H9 (cell line): ENCODE data around the gene CDS2. TPM values are rescaled to one million over a fixed set of nuclear protein-coding genes. Genes with fewer than 3 reads are reported as not detected.

Source experiments
- DNase-seq: peaks from one replicate; pipeline ENCODE4 v3.0.0-alpha.2; 2017
- H2AFZ ChIP-seq: one replicate; pipeline ENCODE4 v1.6.1; 2013; ENCODE audit warnings: mild to moderate bottlenecking, low read length, control low read depth, moderate library complexity
- H2AK5ac ChIP-seq: 2 replicates; pipeline ENCODE4 v1.6.1; 2013; ENCODE audit warnings: low read length, control low read depth, mixed read lengths; ENCODE audit not compliant: insufficient read length
- H2BK120ac ChIP-seq: one replicate; pipeline ENCODE4 v1.6.1; 2013; ENCODE audit warnings: low read depth, mild to moderate bottlenecking, low read length, control low read depth, inconsistent platforms; ENCODE audit not compliant: poor library complexity, severe bottlenecking
- H2BK12ac ChIP-seq: 2 replicates; pipeline ENCODE4 v1.6.1; 2013; ENCODE audit warnings: low read length, control low read depth, mixed read lengths, low read depth; ENCODE audit not compliant: insufficient read length
- H2BK15ac ChIP-seq: 2 replicates; pipeline ENCODE4 v1.6.1; 2013; ENCODE audit warnings: low read depth, low read length, control low read depth
- H2BK20ac ChIP-seq: one replicate; pipeline ENCODE4 v1.6.1; 2013; ENCODE audit warnings: low read depth, mild to moderate bottlenecking, low read length, control low read depth, inconsistent platforms; ENCODE audit not compliant: poor library complexity, severe bottlenecking
- H2BK5ac ChIP-seq: 2 replicates; pipeline ENCODE4 v1.6.1; 2013; ENCODE audit warnings: low read length, control low read depth, mixed read lengths; ENCODE audit not compliant: insufficient read length
- H3K14ac ChIP-seq: 2 replicates; pipeline ENCODE4 v1.6.1; 2013; ENCODE audit warnings: low read length, control low read depth; ENCODE audit not compliant: insufficient read depth
- H3K18ac ChIP-seq: 2 replicates; pipeline ENCODE4 v1.6.1; 2013; ENCODE audit warnings: low read depth, mild to moderate bottlenecking, mixed read lengths, low read length, control low read depth; ENCODE audit not compliant: insufficient read length
- H3K23ac ChIP-seq: 2 replicates; pipeline ENCODE4 v1.6.1; 2013; ENCODE audit warnings: low read length, control low read depth, mixed read lengths, low read depth; ENCODE audit not compliant: insufficient read length
- H3K23me2 ChIP-seq: 2 replicates; pipeline ENCODE4 v1.6.1; 2013; ENCODE audit warnings: low read depth, mild to moderate bottlenecking, mixed read lengths, low read length, control low read depth; ENCODE audit not compliant: insufficient read length, poor library complexity, severe bottlenecking
- H3K27ac ChIP-seq: 2 replicates; pipeline ENCODE4 v1.5.1; 2013; ENCODE audit warnings: low read length, control low read depth, mixed read lengths, low read depth; ENCODE audit not compliant: insufficient read length
- H3K27me3 ChIP-seq: 2 replicates; pipeline ENCODE4 v1.6.1; 2013; ENCODE audit warnings: low read length, control low read depth, inconsistent platforms; ENCODE audit not compliant: insufficient read depth
- H3K4ac ChIP-seq: 2 replicates; pipeline ENCODE4 v1.6.1; 2013; ENCODE audit warnings: low read depth, mild to moderate bottlenecking, control low read depth, inconsistent platforms, low read length, moderate library complexity
- H3K4me1 ChIP-seq: 2 replicates; pipeline ENCODE4 v1.6.1; 2013; ENCODE audit warnings: low read length, control low read depth, inconsistent platforms; ENCODE audit not compliant: insufficient read depth
- H3K4me2 ChIP-seq: 2 replicates; pipeline ENCODE4 v1.6.1; 2013; ENCODE audit warnings: low read length, control low read depth, mixed read lengths; ENCODE audit not compliant: insufficient read length, insufficient read depth
- H3K56ac ChIP-seq: 2 replicates; pipeline ENCODE4 v1.6.1; 2013; ENCODE audit warnings: low read depth, mild to moderate bottlenecking, mixed read lengths, low read length, control low read depth; ENCODE audit not compliant: insufficient read length
- H3K79me1 ChIP-seq: 2 replicates; pipeline ENCODE4 v1.6.1; 2013; ENCODE audit warnings: low read depth, mild to moderate bottlenecking, moderate library complexity, low read length, control low read depth, inconsistent platforms; ENCODE audit not compliant: insufficient read depth, poor library complexity, severe bottlenecking
- H3K79me2 ChIP-seq: 2 replicates; pipeline ENCODE4 v1.6.1; 2013; ENCODE audit warnings: low read length, control low read depth, inconsistent platforms; ENCODE audit not compliant: insufficient read depth
- H3K9ac ChIP-seq: 2 replicates; pipeline ENCODE4 v1.6.1; 2013; ENCODE audit warnings: low read length, control low read depth, mixed read lengths; ENCODE audit not compliant: insufficient read length; ENCODE audit errors: extremely low read depth
- H3K9me3 ChIP-seq: one replicate; pipeline ENCODE4 v1.6.1; 2013; ENCODE audit warnings: low read depth, low read length, inconsistent platforms; ENCODE audit not compliant: control insufficient read depth
- H3T11ph ChIP-seq: one replicate; pipeline ENCODE4 v1.6.1; 2013; ENCODE audit warnings: mild to moderate bottlenecking, low read length, control low read depth, inconsistent platforms
- H4K20me1 ChIP-seq: one replicate; pipeline ENCODE4 v1.6.1; 2013; ENCODE audit not compliant: control insufficient read depth, insufficient read length, insufficient read depth
- H4K5ac ChIP-seq: 2 replicates; pipeline ENCODE4 v1.6.1; 2013; ENCODE audit warnings: low read depth, mild to moderate bottlenecking, mixed read lengths, low read length, control low read depth; ENCODE audit not compliant: insufficient read length
- H4K8ac ChIP-seq: replicated peaks from 2 replicates; pipeline ENCODE4 v1.6.1; 2013; ENCODE audit warnings: low read length, control low read depth, mixed read lengths, low read depth; ENCODE audit not compliant: insufficient read length
- H4K91ac ChIP-seq: 2 replicates; pipeline ENCODE4 v1.6.1; 2013; ENCODE audit warnings: low read depth, mild to moderate bottlenecking, moderate library complexity, mixed read lengths, low read length, control low read depth; ENCODE audit not compliant: insufficient read length
- H3K27ac Mint-ChIP-seq, 3 experiments: 2 replicates in 2 of 3; 3 replicates in 1 of 3; pipeline ENCODE4 v1.8.0; 2020 to 2021; ENCODE audit warnings: mixed read lengths in 3 of 3, mild to moderate bottlenecking in 1 of 3, moderate library complexity in 1 of 3
- H3K27me3 Mint-ChIP-seq: 2 replicates; pipeline ENCODE4 v1.8.0; 2021; ENCODE audit warnings: low read depth, mild to moderate bottlenecking, moderate library complexity, mixed read lengths
- H3K36me3 Mint-ChIP-seq, 3 experiments: 2 replicates in 2 of 3; 3 replicates in 1 of 3; pipeline ENCODE4 v1.8.0; 2020 to 2021; ENCODE audit warnings: low read depth in 3 of 3, mixed read lengths in 3 of 3; ENCODE audit not compliant: insufficient read depth in 1 of 3
- H3K4me1 Mint-ChIP-seq, 2 experiments: 2 replicates each; pipeline ENCODE4 v1.8.0; 2020; ENCODE audit warnings: mixed read lengths in 2 of 2
- H3K4me3 Mint-ChIP-seq, 2 experiments: 2 replicates in 1 of 2; 3 replicates in 1 of 2; pipeline ENCODE4 v1.8.0; 2020 to 2021; ENCODE audit warnings: mild to moderate bottlenecking in 2 of 2, mixed read lengths in 2 of 2, moderate library complexity in 1 of 2
- H3K9me3 Mint-ChIP-seq, 2 experiments: 2 replicates in 1 of 2; 3 replicates in 1 of 2; pipeline ENCODE4 v1.8.0; 2020; ENCODE audit warnings: mild to moderate bottlenecking in 2 of 2, mixed read lengths in 2 of 2, moderate library complexity in 1 of 2
- WGBS: extraction: QIAGEN DNeasy Blood & Tissue Kit; methylation state at CpG from one replicate; pipeline ENCODE4 v1.1.7; 2013; ENCODE audit warnings: missing lambda C conversion rate, low lambda C conversion rate, mixed read lengths; ENCODE audit not compliant: insufficient read length; ENCODE audit errors: extremely low coverage; 5-methylcytosine and 5-hydroxymethylcytosine counted together
- total RNA-seq: library from RNA; stranded (reverse); gene quantifications from 2 replicates; pipeline ENCODE4 v1.2.1, GENCODE V29; 2021
- TF ChIP-seq, protein P1 (sequence below): fragments of 200-600 bp; sonication (generic); conservative IDR thresholded peaks from 3 replicates; pipeline ENCODE4 v1.8.0; 2021; ENCODE audit warnings: antibody characterized with exemption, mild to moderate bottlenecking

CDS2 gene
- total RNA-seq, 1 experiment from 2014 or later, result 63.2 TPM

DNA sequence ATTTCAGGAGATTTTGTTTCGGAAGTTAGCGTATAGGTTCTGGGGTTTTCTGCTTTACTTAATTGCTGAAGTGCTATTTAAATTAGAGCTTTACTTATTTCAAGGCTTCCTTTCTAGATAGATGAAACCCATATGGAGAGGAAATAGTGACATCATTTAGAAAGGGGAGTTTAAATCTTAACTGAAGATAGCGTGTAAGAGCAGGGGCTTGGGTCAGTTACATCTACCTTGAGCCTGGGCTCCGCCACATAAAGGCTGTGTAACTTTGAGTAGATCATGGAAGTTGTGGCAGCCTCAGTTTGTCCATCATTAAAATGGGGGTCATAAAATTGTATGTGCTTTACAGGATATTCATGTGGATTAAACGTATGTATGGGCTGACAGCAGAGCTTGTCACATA lies 4.7 kb downstream of the CDS2 start:
- no peak overlapping the region for H3K9ac ChIP-seq
- Mint-ChIP-seq H3K27me3 (no peaks in the 10 kb centered on the region; the same call in 1 of the 2 replicates), H3K4me3 (no peak overlapping the region), H3K4me1 (peaks cover 19 to 22% of the 10 kb centered on the region in 2 experiments), H3K27ac (peak overlapping the region in 2 of 3 experiments; percentile 54 to 87; a peak in 1 of 7 replicates), H3K36me3 (peaks cover 6 to 9% (median 8%) of the 10 kb centered on the region in 3 experiments), H3K9me3 (no peaks in the 10 kb centered on the region)
- no peak overlapping the region for H2BK12ac ChIP-seq
- H3K18ac ChIP-seq, result no peak overlapping the region
- H2AFZ ChIP-seq, result no peak overlapping the region
- no peak overlapping the region for H2BK20ac ChIP-seq
- H2AK5ac ChIP-seq, result no peak overlapping the region
- peaks cover 11% of the 10 kb centered on the region; the same call in 1 of the 2 replicates for H3K79me2 ChIP-seq
- H3K23ac ChIP-seq, result no peak overlapping the region
- peaks cover 6% of the 10 kb centered on the region for H3K79me1 ChIP-seq
- no peaks in the 10 kb centered on the region for H3K9me3 ChIP-seq
- no peak overlapping the region for H2BK120ac ChIP-seq
- DNase-seq, result no peak
- H4K5ac ChIP-seq, result no peak overlapping the region
- no peak overlapping the region for H4K8ac ChIP-seq
- peaks cover 8% of the 10 kb centered on the region for H3K23me2 ChIP-seq
- H3K4me1 ChIP-seq, result no peaks in the 10 kb centered on the region; the same call in 1 of the 2 replicates
- no peak overlapping the region for H3K4me2 ChIP-seq
- H3T11ph ChIP-seq, result no peak overlapping the region
- H4K91ac ChIP-seq, result no peak overlapping the region
- peaks cover 6% of the 10 kb centered on the region for H4K20me1 ChIP-seq
- H3K27ac ChIP-seq, result no peak overlapping the region
- H2BK15ac ChIP-seq, result no peak overlapping the region
- no peak overlapping the region for H3K4ac ChIP-seq
- TF ChIP-seq, protein P1, sequence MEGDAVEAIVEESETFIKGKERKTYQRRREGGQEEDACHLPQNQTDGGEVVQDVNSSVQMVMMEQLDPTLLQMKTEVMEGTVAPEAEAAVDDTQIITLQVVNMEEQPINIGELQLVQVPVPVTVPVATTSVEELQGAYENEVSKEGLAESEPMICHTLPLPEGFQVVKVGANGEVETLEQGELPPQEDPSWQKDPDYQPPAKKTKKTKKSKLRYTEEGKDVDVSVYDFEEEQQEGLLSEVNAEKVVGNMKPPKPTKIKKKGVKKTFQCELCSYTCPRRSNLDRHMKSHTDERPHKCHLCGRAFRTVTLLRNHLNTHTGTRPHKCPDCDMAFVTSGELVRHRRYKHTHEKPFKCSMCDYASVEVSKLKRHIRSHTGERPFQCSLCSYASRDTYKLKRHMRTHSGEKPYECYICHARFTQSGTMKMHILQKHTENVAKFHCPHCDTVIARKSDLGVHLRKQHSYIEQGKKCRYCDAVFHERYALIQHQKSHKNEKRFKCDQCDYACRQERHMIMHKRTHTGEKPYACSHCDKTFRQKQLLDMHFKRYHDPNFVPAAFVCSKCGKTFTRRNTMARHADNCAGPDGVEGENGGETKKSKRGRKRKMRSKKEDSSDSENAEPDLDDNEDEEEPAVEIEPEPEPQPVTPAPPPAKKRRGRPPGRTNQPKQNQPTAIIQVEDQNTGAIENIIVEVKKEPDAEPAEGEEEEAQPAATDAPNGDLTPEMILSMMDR, result no peak
- H3K14ac ChIP-seq, result no peak overlapping the region
- WGBS, result no CpG with 5 or more reads among the region's 5 CpGs
- H3K27me3 ChIP-seq, result no peaks in the 10 kb centered on the region
- no peak overlapping the region for H2BK5ac ChIP-seq
- no peak overlapping the region for H3K56ac ChIP-seq
